GM21529 (cell line): ENCODE measurements around the gene SYCN.

ENCODE experiments used
- ATAC-seq: cut with Tn5 transposase; IDR thresholded peaks from one replicate; pipeline ENCODE4 v1.9.1; 2021; ENCODE audit not compliant: unreplicated experiment

SYCN gene

GRCh38 chr19:39156326-39157230 lies 47.5 kb downstream of the SYCN start:
- ATAC-seq = no peak

- ATAC-seq = no peak
These were observed 48.3 kb downstream of the SYCN start for GRCh38 chr19:39155741-39156140.

- no peak for ATAC-seq
These were observed 48.9 kb downstream of the SYCN start for GRCh38 chr19:39155114-39155700.

- ATAC-seq = no peak
These were observed 49.4 kb downstream of the SYCN start for GRCh38 chr19:39154629-39155100.

GRCh38 chr19:39154100-39154628 lies 49.9 kb downstream of the SYCN start:
- no peak for ATAC-seq
